NCI-H146 (cell line): Measurements from ENCODE around the gene APBB2.
"Not testable (repeated sequence)": the region's sequence is repeated elsewhere in the genome, so short reads cannot be mapped to it uniquely, and the experiment has no call there.

ENCODE experiments used
- DNase-seq: peaks from one replicate; lab custom pipeline; 2025; lab: John Stamatoyannopoulos, UW

Gene APBB2

GRCh38 chr4:41014158-41014557 is 200.2 kb downstream of the APBB2 start:
- no peak for DNase-seq

- no peak for DNase-seq
Observed at GRCh38 chr4:41013746-41014145, 200.6 kb downstream of the APBB2 start.

GRCh38 chr4:41012911-41013310 is 201.4 kb downstream of the APBB2 start:
- no peak for DNase-seq

GRCh38 chr4:41012293-41012692 is 202.0 kb downstream of the APBB2 start:
- no peak for DNase-seq

GRCh38 chr4:41009411-41009810 is 204.9 kb downstream of the APBB2 start:
- DNase-seq = peak; percentile 38

- no peak for DNase-seq
Observed at GRCh38 chr4:41006141-41006540, 208.2 kb downstream of the APBB2 start.

GRCh38 chr4:41002309-41002708 is 212.0 kb downstream of the APBB2 start:
- DNase-seq = no peak

GRCh38 chr4:41000356-41000755 is 214.0 kb downstream of the APBB2 start:
- DNase-seq = no peak

- no peak for DNase-seq
Observed at GRCh38 chr4:40998675-40999358, 215.5 kb downstream of the APBB2 start.

- DNase-seq = no peak
Observed at GRCh38 chr4:40995850-40996249, 218.5 kb downstream of the APBB2 start.

- DNase-seq = not testable (repeated sequence)
Observed at GRCh38 chr4:40994321-40994720, 220.0 kb downstream of the APBB2 start.

- DNase-seq = not testable (repeated sequence)
Observed at GRCh38 chr4:40993296-40993693, 221.0 kb downstream of the APBB2 start.

- no peak for DNase-seq
Observed at GRCh38 chr4:40992472-40993295, 221.7 kb downstream of the APBB2 start.

GRCh38 chr4:40991908-40992307 is 222.4 kb downstream of the APBB2 start:
- no peak for DNase-seq

GRCh38 chr4:40990899-40991265 is 223.5 kb downstream of the APBB2 start:
- no peak for DNase-seq

GRCh38 chr4:40990236-40990898 is 224.0 kb downstream of the APBB2 start:
- DNase-seq = no peak

GRCh38 chr4:40987151-40987550 is 227.2 kb downstream of the APBB2 start:
- no peak for DNase-seq

GRCh38 chr4:40986375-40986774 is 228.0 kb downstream of the APBB2 start:
- no peak for DNase-seq

- no peak for DNase-seq
Observed at GRCh38 chr4:40984051-40984450, 230.3 kb downstream of the APBB2 start.

- peak; percentile 45 for DNase-seq
Observed at GRCh38 chr4:40980318-40980883, 233.9 kb downstream of the APBB2 start.

GRCh38 chr4:40978548-40978947 is 235.8 kb downstream of the APBB2 start:
- DNase-seq = no peak

- DNase-seq = peak; percentile 56
Observed at GRCh38 chr4:40976343-40976742, 238.0 kb downstream of the APBB2 start.

- no peak for DNase-seq
Observed at GRCh38 chr4:40972722-40973121, 241.6 kb downstream of the APBB2 start.
